Right hindlimb (tissue), 1 donor: Measurements from ENCODE around the gene CNTN5.
A peak's percentile ranks its signal among the peaks of the same experiment; 100 is the strongest.
"Not testable (repeated sequence)": the region's sequence is repeated elsewhere in the genome, so short reads cannot be mapped to it uniquely, and the experiment has no call there.

Experiments
- DNase-seq: peaks from one replicate; pipeline ENCODE4 v3.0.0-alpha.2; 2018

The CNTN5 gene

GRCh38 chr11:100257238-100257803, 1236.6 kb downstream of the CNTN5 start:
- DNase-seq: not testable (repeated sequence)

GRCh38 chr11:100269516-100269915, 1248.8 kb downstream of the CNTN5 start:
- no peak for DNase-seq

GRCh38 chr11:100273066-100273815, 1252.5 kb downstream of the CNTN5 start:
- DNase-seq: no peak

- DNase-seq: not testable (repeated sequence)
Observed at GRCh38 chr11:100274466-100274865, 1253.7 kb downstream of the CNTN5 start.

- no peak for DNase-seq
Observed at GRCh38 chr11:100294748-100295147, 1274.0 kb downstream of the CNTN5 start.

GRCh38 chr11:100296051-100296679, 1275.4 kb downstream of the CNTN5 start:
- no peak for DNase-seq

GRCh38 chr11:100297516-100297915, 1276.8 kb downstream of the CNTN5 start:
- DNase-seq: no peak

GRCh38 chr11:100302824-100303223, 1282.1 kb downstream of the CNTN5 start:
- no peak for DNase-seq

GRCh38 chr11:100303897-100304296, 1283.1 kb downstream of the CNTN5 start:
- DNase-seq: no peak

- DNase-seq: no peak
Observed at GRCh38 chr11:100308202-100308601, 1287.5 kb downstream of the CNTN5 start.

- no peak for DNase-seq
Observed at GRCh38 chr11:100315946-100316345, 1295.2 kb downstream of the CNTN5 start.

GRCh38 chr11:100316952-100317351, 1296.2 kb downstream of the CNTN5 start:
- no peak for DNase-seq

GRCh38 chr11:100319691-100320090, 1298.9 kb downstream of the CNTN5 start:
- DNase-seq: no peak

GRCh38 chr11:100328626-100329340, 1308.0 kb downstream of the CNTN5 start:
- DNase-seq: no peak

GRCh38 chr11:100329352-100329751, 1308.6 kb downstream of the CNTN5 start:
- peak; percentile 15 for DNase-seq

- no peak for DNase-seq
Observed at GRCh38 chr11:100336873-100337272, 1316.1 kb downstream of the CNTN5 start.

GRCh38 chr11:100338144-100338840, 1317.5 kb downstream of the CNTN5 start:
- DNase-seq: no peak

- DNase-seq: no peak
Observed at GRCh38 chr11:100340466-100341319, 1319.9 kb downstream of the CNTN5 start.

- no peak for DNase-seq
Observed at GRCh38 chr11:100353083-100353482, 1332.3 kb downstream of the CNTN5 start.

GRCh38 chr11:100354736-100355135, 1334.0 kb downstream of the CNTN5 start:
- no peak for DNase-seq

GRCh38 chr11:100356035-100356434, 1335.3 kb downstream of the CNTN5 start:
- DNase-seq: no peak

- peak; percentile 60 for DNase-seq
Observed at GRCh38 chr11:100359281-100359680, 1338.5 kb downstream of the CNTN5 start.
